Effector memory CD4-positive, alpha-beta T cell (primary cell): ENCODE results near the gene CTNNA2.

Source experiments
- DNase-seq, 3 donors: peaks; one replicate each; pipeline ENCODE4 v3.0.0-alpha.2; 2020
- H3K27ac ChIP-seq: 2 replicates; pipeline ENCODE4 v1.7.0; 2013; ENCODE audit warnings: mild to moderate bottlenecking, low read length, moderate library complexity; ENCODE audit not compliant: insufficient read depth, poor library complexity, severe bottlenecking
- H3K27me3 ChIP-seq: replicated peaks from 2 replicates; pipeline ENCODE4 v1.7.0; 2013; ENCODE audit warnings: mild to moderate bottlenecking, low read length; ENCODE audit not compliant: insufficient read depth, control insufficient read depth, poor library complexity, severe bottlenecking
- H3K36me3 ChIP-seq: 2 replicates; pipeline ENCODE4 v1.7.0; 2013; ENCODE audit warnings: mild to moderate bottlenecking, low read length, moderate library complexity; ENCODE audit not compliant: control insufficient read depth, insufficient read depth
- H3K4me1 ChIP-seq: 2 replicates; pipeline ENCODE4 v1.7.0; 2013; ENCODE audit warnings: low read length, mild to moderate bottlenecking; ENCODE audit not compliant: control insufficient read depth, insufficient read depth, poor library complexity, severe bottlenecking
- H3K4me3 ChIP-seq: 2 replicates; pipeline ENCODE4 v1.7.0; 2013; ENCODE audit warnings: low read length, low read depth, mild to moderate bottlenecking; ENCODE audit not compliant: insufficient read depth, poor library complexity, severe bottlenecking
- H3K9me3 ChIP-seq: 2 replicates; pipeline ENCODE4 v1.7.0; 2013; ENCODE audit warnings: mild to moderate bottlenecking, low read length, moderate library complexity; ENCODE audit not compliant: control insufficient read depth

Gene CTNNA2

DNA sequence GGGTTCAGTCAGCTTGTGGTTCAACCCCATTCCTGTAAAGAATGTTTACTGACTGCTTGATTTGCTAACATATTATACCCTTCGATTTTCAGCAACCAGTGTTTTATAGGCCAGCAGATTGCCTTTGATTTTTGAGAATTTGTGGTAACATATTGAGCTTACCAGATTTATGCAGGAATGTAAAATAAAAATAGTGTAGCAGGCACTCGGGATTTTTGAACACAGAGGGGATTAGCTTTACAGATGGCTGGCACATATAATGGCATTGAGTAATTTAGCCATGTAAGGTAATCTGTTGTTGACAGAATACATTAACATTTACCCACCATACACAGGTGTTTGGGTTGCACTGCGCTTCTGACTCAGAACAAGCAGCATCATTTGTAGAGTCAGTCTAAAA, 437.7 kb downstream of the CTNNA2 start:
- no peak overlapping the region for H3K27ac ChIP-seq
- no peaks in the 10 kb centered on the region for H3K9me3 ChIP-seq
- H3K4me3 ChIP-seq = no peak overlapping the region
- H3K27me3 ChIP-seq = no peaks in the 10 kb centered on the region
- no peak for DNase-seq
- H3K36me3 ChIP-seq = no peaks in the 10 kb centered on the region
- H3K4me1 ChIP-seq = no peaks in the 10 kb centered on the region

DNA sequence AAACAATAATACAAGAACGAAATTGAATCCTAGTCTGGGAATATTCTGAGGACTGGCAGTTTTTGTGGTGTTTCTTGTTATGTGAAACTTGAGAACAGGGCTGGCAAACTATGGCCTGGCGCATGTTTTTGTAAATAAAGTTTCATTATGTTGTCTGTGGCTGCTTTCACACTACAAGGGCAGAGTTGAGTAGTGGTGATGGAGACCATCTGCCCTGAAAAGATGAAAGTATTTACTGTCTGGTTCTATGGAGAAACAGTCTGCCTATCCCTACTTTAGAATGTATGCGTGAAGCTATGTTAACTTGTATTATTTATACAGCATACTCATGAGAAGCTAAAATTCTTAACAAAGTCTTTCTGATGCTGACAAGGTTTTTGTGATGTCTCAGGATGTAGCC, 439.8 kb downstream of the CTNNA2 start:
- no peaks in the 10 kb centered on the region for H3K27me3 ChIP-seq
- no peaks in the 10 kb centered on the region for H3K36me3 ChIP-seq
- no peaks in the 10 kb centered on the region for H3K4me1 ChIP-seq
- H3K27ac ChIP-seq = no peak overlapping the region
- no peaks in the 10 kb centered on the region for H3K9me3 ChIP-seq
- H3K4me3 ChIP-seq = no peak overlapping the region
- no peak for DNase-seq

DNA sequence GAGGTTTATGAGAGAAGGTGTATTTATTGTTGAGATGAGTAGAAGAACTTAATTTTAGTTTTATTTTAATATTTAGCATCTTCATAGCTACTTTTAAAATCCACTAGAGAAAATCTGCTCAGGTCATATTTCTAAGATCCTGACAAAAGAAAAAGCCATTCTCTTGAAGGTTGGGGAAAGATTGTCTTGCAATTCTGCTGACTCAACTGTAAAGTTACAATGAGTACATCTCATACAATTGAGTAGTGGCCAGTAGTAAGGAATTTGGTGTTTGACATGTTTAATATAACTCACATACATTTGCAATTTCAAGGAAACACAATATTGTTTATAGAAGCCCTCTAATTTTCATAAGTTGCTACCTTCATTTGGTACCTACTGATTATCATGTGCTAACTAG, 447.2 kb downstream of the CTNNA2 start:
- Histone ChIP-seq H3K27ac (no peak overlapping the region), H3K4me1 (no peaks in the 10 kb centered on the region), H3K36me3 (no peaks in the 10 kb centered on the region), H3K4me3 (no peak overlapping the region), H3K27me3 (no peaks in the 10 kb centered on the region), H3K9me3 (no peaks in the 10 kb centered on the region)
- no peak for DNase-seq

DNA sequence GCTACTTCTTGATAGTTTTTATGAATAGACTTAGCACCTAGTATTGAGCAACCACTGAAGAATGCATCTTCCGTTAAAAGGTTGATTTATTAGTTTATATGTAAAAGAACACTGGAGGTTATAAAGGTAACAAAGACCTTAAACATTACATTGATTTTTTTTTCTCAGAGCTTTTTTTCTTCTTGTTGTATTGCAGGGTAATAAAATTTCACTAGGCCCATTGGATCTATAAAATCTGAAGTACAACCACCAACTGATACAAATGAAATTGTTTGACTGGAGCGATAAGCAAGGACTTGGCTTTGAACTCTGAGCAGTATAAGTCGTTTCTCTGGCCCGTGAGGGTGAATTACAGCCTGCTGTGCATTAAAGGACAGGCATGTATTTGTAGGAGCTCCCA, 447.7 kb downstream of the CTNNA2 start:
- DNase-seq = no peak
- H3K4me1 ChIP-seq = no peaks in the 10 kb centered on the region
- H3K4me3 ChIP-seq = no peak overlapping the region
- H3K36me3 ChIP-seq = no peaks in the 10 kb centered on the region
- H3K9me3 ChIP-seq = no peaks in the 10 kb centered on the region
- no peak overlapping the region for H3K27ac ChIP-seq
- no peaks in the 10 kb centered on the region for H3K27me3 ChIP-seq

DNA sequence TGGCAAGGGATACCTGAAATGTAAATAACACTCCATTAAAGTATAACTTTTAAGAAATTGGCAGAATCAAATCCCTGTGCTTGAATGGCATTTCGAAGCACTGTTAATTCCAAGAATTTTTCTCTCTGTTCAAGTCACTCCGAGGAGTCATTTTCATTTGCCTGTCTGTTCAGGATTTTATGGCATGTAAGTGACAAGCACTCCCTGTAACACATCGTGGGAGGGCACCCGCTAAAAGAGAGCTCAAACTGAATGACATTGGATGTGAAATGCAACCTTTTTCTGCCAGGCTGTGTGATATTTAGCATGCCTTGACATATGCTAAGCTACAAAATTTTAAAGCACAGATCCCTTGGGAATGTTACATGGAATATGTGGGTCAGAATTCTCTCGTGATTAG, 452.1 kb downstream of the CTNNA2 start:
- no peak for DNase-seq
- H3K27ac ChIP-seq = no peak overlapping the region
- H3K9me3 ChIP-seq = no peaks in the 10 kb centered on the region
- no peak overlapping the region for H3K4me3 ChIP-seq
- H3K36me3 ChIP-seq = no peaks in the 10 kb centered on the region
- H3K4me1 ChIP-seq = no peaks in the 10 kb centered on the region
- no peaks in the 10 kb centered on the region for H3K27me3 ChIP-seq

DNA sequence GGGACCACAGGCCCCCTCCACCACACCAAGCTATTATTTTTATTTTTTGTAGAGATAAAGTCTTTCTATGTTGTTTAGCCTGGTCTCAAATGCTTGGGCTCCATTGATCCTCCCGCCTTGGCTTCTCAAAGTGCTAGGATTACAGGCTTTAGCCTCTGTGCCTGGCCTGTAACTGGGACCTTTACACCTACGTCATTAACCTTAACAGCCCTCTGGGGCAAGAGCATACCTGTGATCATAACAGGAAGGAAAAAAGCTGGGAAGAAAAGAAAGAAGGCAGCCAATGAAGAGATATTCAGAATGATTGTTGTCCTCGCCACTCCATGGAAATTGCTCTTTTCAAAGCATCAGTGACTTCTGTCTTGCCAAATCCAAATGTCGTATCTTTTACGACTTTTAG, 453.5 kb downstream of the CTNNA2 start:
- H3K4me1 ChIP-seq = no peaks in the 10 kb centered on the region
- H3K9me3 ChIP-seq = no peaks in the 10 kb centered on the region
- H3K36me3 ChIP-seq = no peaks in the 10 kb centered on the region
- no peak overlapping the region for H3K4me3 ChIP-seq
- H3K27ac ChIP-seq = no peak overlapping the region
- no peak for DNase-seq
- no peaks in the 10 kb centered on the region for H3K27me3 ChIP-seq

DNA sequence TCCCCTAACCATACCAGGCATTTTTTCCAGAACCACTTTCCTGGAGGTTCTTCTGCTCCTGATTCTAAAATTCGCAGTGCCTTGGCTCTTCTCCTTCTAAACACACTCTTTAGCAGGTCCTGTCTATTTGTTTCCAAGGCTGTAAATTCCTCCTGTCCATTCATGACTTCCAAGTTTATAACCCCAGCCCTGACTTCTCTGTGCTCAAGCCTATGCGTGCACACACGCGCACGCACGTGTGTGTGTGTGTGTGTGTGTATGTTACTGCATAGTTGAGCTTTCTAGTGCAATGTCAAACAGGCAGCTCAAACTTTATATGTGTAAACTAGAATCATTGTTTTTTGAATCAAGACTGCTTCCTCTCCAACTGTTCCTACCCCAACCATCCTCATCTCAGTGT, 454.0 kb downstream of the CTNNA2 start:
- no peak for DNase-seq
- no peaks in the 10 kb centered on the region for H3K9me3 ChIP-seq
- no peaks in the 10 kb centered on the region for H3K27me3 ChIP-seq
- no peaks in the 10 kb centered on the region for H3K4me1 ChIP-seq
- no peak overlapping the region for H3K27ac ChIP-seq
- H3K36me3 ChIP-seq = no peaks in the 10 kb centered on the region
- no peak overlapping the region for H3K4me3 ChIP-seq

DNA sequence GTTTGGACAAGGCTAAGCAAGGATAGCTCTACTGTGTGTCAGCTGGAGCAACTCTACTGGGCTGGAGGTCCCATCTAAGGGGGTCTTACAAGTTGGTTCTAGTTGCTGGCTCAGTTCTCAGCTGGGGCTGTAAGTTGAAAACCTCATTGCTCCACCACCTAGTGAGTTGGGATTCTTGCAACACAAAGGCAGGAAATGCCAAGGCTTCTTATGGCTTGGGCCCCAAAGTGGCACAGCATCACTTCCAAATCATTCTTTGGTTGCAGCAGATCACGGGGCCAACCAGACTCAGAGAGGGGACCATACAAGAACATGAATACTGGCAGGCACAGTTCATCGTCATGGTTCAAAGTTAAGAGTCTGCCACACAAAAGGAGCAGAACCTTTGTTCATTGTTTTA, 459.0 kb downstream of the CTNNA2 start:
- no peaks in the 10 kb centered on the region for H3K4me1 ChIP-seq
- DNase-seq = no peak
- H3K9me3 ChIP-seq = no peaks in the 10 kb centered on the region
- H3K4me3 ChIP-seq = no peak overlapping the region
- H3K36me3 ChIP-seq = no peaks in the 10 kb centered on the region
- no peak overlapping the region for H3K27ac ChIP-seq
- H3K27me3 ChIP-seq = no peaks in the 10 kb centered on the region

DNA sequence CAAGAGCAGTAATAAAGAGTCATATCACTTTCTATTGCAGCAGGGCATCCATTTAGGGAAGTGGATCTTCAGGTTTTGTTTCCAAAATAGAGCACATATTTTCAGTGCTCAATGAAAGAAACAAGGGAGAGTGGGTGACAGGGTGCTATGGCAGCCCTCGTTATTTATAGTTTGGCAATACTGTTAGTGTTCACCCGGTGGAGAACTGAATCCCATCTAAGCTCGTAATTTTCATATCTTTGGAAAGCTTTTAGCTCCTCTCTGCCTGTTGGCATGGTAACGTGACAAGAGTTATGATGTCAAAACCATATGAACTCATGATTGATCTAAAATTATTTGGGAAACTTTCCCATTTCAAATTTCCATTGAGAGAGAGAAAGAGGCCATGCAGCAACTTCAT, 459.8 kb downstream of the CTNNA2 start:
- DNase-seq = no peak
- Histone ChIP-seq H3K27ac (no peak overlapping the region), H3K36me3 (no peaks in the 10 kb centered on the region), H3K27me3 (no peaks in the 10 kb centered on the region), H3K4me1 (no peaks in the 10 kb centered on the region), H3K9me3 (no peaks in the 10 kb centered on the region), H3K4me3 (no peak overlapping the region)

DNA sequence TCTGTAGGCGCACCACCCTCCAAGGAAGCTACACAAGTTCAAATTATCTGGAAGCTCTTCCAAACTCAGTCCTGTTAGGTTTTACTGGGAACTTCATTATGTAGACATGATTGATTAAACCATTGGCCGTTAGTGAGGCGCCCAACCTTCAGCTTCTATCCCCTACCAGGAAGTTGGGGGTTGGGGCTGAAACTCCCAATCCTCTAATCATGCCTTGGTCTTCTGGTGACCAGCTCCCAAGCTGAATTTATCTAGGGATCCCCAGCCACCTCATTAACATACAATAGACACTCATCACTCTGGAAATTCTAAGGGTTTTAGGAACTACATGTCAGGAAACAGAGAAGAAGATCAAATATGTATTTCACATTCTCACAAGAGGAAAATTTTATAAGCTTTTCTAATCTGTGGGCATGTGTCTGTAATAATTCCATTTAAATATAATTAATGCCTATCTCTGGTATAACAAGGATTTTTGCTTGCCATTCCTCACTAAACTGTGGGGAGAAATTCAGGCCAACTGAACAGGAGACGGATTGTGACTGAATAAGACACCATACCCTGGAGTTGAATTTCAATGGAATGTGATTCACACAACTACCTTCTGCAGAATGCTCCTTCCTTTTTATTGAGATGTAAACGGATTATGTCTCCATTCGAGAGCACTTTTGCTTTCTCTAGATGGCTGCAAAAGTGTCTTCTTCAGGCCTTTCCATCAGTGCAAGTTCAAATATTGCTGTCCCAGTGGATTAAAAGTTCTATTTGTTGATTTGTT, 463.1 kb downstream of the CTNNA2 start:
- Histone ChIP-seq H3K4me1 (no peaks in the 10 kb centered on the region), H3K36me3 (no peaks in the 10 kb centered on the region), H3K9me3 (no peaks in the 10 kb centered on the region), H3K27me3 (no peaks in the 10 kb centered on the region), H3K4me3 (no peak overlapping the region), H3K27ac (no peak overlapping the region)
- no peak for DNase-seq
